HUES48 (cell line): ENCODE data around the gene MPO.

Source experiments
- H3K27ac ChIP-seq: one replicate; pipeline ENCODE4 v1.7.0; 2013; ENCODE audit warnings: low read depth, low read length, inconsistent platforms
- H3K27me3 ChIP-seq: 2 replicates; pipeline ENCODE4 v1.6.1; 2013; ENCODE audit warnings: mild to moderate bottlenecking, low read length; ENCODE audit not compliant: control insufficient read depth, insufficient read depth
- H3K36me3 ChIP-seq: 2 replicates; pipeline ENCODE4 v1.6.1; 2013; ENCODE audit warnings: low read length; ENCODE audit not compliant: control insufficient read depth, insufficient read depth
- H3K4me1 ChIP-seq: 2 replicates; pipeline ENCODE4 v1.6.1; 2013; ENCODE audit warnings: mild to moderate bottlenecking, low read length; ENCODE audit not compliant: control insufficient read depth, insufficient read depth
- H3K4me3 ChIP-seq: 2 replicates; pipeline ENCODE4 v1.5.1; 2013; ENCODE audit warnings: mild to moderate bottlenecking, low read depth, low read length
- H3K9ac ChIP-seq: 2 replicates; pipeline ENCODE4 v1.6.1; 2013; ENCODE audit warnings: mild to moderate bottlenecking, low read depth, low read length, moderate library complexity
- H3K9me3 ChIP-seq: 2 replicates; pipeline ENCODE4 v1.6.1; 2013; ENCODE audit warnings: low read length; ENCODE audit not compliant: control insufficient read depth, insufficient read depth

Gene MPO

DNA sequence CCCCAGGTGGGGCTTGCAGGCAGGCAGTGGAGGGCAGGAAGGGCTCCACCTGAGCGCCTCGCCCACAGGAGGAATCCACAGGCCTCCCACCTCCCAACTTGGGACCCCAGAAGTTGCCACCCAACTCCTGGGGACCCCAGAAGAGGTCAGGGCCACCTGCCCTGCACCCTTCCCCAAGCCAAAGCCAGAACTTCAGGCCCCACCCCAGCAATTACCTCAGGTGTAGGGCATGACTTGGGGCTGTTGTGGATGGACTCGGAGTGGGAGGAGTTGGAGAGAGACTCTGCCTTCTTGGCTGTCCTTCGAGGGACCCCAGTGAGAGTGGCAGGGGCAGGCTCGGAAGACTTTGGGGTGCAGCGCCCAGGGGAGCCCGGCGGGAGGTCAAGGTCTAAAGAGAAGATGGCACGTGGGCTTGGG is 37.3 kb upstream of the MPO start:
- no peaks in the 10 kb centered on the region for H3K9me3 ChIP-seq
- H3K27me3 ChIP-seq = peaks cover 5% of the 10 kb centered on the region
- no peaks in the 10 kb centered on the region for H3K36me3 ChIP-seq
- no peak overlapping the region for H3K9ac ChIP-seq
- H3K4me3 ChIP-seq = no peak overlapping the region
- H3K27ac ChIP-seq = no peak overlapping the region
- H3K4me1 ChIP-seq = no peaks in the 10 kb centered on the region

DNA sequence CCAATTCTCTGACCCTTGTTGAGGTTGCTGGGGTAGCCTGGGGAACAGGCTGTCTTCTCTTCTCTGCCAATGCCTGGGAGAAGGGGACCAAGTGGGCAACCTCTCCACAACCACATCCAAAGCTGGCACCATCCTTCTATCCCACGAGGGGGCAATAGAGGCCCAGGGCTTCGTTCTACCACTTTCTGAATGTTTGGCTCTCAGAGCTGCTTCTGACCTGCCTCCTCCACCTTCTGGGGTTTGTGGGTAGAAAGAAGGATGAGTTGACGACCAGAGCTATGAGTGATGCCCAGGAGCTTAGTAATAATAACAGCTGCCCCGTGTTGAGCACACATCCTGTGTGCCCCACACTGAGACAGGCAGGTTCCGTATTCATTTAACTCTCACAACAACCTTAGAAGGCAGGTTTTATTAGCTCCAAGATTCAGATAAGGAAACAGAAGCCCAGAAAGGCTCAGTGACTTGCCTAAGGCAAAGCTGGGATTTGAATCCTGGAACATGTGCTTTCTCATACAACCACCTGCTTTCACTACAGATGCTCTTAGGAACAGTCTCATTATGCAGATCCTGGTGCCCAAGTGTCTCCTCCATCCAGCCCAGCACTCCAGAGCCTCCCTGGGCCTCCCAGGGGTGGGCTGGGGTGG is 36.8 kb upstream of the MPO start:
- no peaks in the 10 kb centered on the region for H3K9me3 ChIP-seq
- no peaks in the 10 kb centered on the region for H3K4me1 ChIP-seq
- no peak overlapping the region for H3K27ac ChIP-seq
- H3K4me3 ChIP-seq = no peak overlapping the region
- H3K9ac ChIP-seq = no peak overlapping the region
- H3K36me3 ChIP-seq = no peaks in the 10 kb centered on the region
- peaks cover under 1% of the 10 kb centered on the region; the same call in 1 of the 2 replicates for H3K27me3 ChIP-seq

DNA sequence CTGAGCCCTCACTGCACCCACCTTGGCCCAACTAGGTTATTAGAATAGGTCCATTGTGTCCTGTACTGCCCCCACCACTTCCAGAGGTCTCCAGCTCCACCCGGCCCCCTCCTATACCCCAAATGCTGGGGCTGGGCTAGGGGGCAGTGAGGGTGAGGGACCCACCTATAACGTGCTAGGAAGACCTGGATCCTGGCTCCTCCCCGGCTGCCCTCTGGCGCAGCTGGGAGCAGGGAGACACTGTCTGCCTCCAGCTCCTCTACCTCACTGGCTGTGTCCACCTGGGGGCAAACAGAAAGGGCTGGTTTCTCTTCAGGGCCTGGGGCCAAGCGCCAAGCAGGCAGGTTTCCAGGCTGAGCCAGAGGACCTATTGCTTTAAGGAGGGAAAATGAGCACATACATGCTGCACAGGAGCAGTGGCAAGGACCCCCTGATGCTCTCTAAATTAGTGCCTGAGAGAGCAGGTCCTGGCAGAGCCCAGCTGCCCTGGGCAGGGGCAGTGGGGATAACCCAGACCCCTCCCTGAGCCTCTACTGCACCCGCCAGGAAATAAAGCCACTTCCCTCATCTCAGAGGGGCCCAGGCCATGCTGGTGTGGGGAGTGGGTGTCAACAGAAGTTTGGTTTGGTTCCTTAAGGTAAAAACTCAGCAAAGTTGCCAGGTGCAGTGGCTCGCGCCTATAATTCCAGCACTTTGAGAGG is 35.7 kb upstream of the MPO start:
- Histone ChIP-seq H3K27ac (no peak overlapping the region), H3K27me3 (no peaks in the 10 kb centered on the region), H3K36me3 (no peaks in the 10 kb centered on the region)

DNA sequence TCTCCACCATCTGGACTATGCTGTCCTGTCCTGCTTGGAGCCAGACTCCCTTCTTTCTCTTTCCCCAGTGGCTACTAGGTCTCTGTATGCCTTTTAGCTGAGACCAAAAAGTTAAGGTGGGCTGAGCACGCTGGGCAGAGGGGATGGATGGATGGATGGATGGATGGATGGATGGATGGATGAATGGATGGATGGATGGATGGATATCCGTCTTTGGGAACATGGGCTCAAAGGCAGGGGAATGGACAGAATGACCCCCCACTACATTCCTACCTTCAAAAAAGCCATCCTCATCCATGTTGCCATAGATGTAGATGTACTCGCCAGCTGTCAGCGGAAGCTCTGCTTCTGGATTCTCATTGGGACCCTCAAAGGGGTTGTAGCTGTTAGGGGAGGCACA is 35.0 kb upstream of the MPO start:
- Histone ChIP-seq H3K4me3 (no peak overlapping the region), H3K27me3 (no peaks in the 10 kb centered on the region), H3K9me3 (no peaks in the 10 kb centered on the region), H3K36me3 (no peaks in the 10 kb centered on the region), H3K27ac (no peak overlapping the region), H3K4me1 (no peaks in the 10 kb centered on the region), H3K9ac (no peak overlapping the region)

More for the DNA sequence above, 35.7 kb upstream of the MPO start:
- Histone ChIP-seq H3K4me3 (no peak overlapping the region), H3K4me1 (no peaks in the 10 kb centered on the region), H3K9me3 (no peaks in the 10 kb centered on the region), H3K9ac (no peak overlapping the region)

DNA sequence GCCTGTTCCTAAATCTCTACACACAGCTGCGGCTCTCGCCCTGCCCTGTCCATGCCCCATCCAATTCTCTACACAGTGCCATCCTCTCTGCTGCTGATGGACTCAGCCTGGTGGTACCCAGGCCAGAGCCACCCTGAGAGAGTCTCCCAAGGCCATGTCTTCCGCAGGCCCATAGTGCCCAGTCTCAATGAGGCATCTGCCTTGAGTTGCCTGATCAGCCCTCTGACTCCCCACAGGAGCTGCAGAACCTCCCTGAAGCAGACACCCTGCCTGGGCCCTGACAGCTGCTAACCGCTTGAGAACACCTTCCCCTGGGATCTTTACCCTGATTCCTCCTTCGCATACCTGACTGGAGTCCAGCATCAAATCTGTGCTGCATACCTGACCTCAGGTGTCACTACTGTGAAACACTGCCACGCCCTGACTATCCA is 34.6 kb upstream of the MPO start:
- no peak overlapping the region for H3K4me3 ChIP-seq
- no peaks in the 10 kb centered on the region for H3K27me3 ChIP-seq
- H3K9ac ChIP-seq = no peak overlapping the region
- no peak overlapping the region for H3K27ac ChIP-seq
- H3K9me3 ChIP-seq = no peaks in the 10 kb centered on the region
- H3K4me1 ChIP-seq = no peaks in the 10 kb centered on the region
- no peaks in the 10 kb centered on the region for H3K36me3 ChIP-seq

DNA sequence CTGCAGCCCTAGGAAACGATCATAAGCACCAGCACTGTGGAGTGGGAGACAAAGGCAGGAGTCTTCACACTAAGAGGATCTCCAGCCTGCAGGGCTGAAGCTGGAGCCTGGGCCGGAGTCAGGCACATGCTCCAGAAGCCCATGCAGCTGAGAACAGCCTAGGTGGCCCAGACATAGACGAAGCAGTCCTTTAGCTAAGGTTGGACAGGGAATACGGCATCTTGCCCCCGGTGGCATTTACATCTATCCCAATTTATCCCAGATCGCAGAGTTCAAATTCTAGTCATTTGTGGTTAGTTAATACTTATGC is 33.9 kb upstream of the MPO start:
- Histone ChIP-seq H3K4me1 (no peaks in the 10 kb centered on the region), H3K4me3 (no peak overlapping the region), H3K36me3 (no peaks in the 10 kb centered on the region), H3K9me3 (no peaks in the 10 kb centered on the region), H3K9ac (no peak overlapping the region), H3K27ac (no peak overlapping the region), H3K27me3 (no peaks in the 10 kb centered on the region)

DNA sequence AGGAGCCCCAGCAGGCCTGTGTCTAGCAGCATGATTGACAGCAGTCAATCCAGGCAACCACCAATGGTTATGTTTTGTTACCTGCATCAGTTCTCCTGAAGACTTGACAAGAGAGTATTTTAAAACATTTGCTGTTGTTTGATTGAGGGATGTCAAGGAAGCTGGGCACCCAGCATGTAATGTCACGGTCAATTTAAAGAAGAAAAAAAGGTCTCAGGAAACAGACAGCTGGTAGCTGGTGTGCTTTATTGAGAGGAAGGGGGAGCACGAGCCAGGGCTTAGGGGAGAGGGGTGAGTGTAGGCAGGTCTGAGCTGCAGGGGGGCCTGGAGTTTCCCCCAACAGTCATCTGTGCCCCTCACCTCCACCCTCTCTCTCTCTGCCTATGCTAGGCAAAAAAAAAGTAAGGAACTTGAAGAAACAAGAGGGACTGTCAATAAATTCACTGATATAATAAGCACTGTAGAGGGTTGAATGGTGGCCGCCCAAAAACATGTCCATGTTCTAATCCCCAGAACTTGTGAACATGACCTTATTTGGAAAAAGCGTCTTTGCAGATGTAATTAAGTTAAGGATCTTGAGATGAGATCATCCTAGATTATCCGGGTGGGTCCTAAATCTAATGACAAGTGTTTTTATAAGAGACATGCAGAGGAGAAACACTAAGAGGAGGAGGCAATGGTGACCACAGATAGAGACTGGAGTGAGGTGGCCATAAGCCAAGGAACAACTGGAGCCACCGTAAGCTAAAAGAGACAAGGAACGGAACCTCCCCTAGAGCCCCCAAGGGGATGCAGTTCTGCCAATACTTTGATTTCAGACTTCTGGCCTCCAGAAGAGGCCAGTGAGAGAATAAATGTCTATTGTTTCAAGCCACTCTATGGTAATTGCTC is 33.3 kb upstream of the MPO start:
- no peak overlapping the region for H3K27ac ChIP-seq
- H3K9ac ChIP-seq = no peak overlapping the region
- no peaks in the 10 kb centered on the region for H3K9me3 ChIP-seq
- no peaks in the 10 kb centered on the region for H3K36me3 ChIP-seq
- no peaks in the 10 kb centered on the region for H3K4me1 ChIP-seq
- no peaks in the 10 kb centered on the region for H3K27me3 ChIP-seq
- no peak overlapping the region for H3K4me3 ChIP-seq

DNA sequence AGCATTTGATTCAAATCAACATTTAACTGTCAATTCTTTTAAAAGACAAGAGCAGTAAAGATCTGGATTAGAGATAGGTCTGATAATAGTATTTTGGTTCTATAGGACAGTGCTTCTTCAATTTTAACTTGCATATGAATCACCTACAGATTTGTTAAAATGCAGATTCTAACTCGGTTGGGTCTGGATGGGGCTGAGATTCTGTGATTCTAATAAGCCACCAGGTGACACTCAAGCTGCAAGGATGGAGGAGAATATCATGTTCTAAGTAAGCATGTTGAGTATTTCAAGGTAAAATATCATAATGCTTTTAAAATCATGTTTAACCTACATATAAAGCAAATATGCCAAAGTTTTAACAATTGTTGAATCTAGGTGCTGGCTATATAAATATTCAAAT is 32.1 kb upstream of the MPO start:
- no peak overlapping the region for H3K4me3 ChIP-seq
- no peak overlapping the region for H3K27ac ChIP-seq
- H3K9ac ChIP-seq = no peak overlapping the region
- no peaks in the 10 kb centered on the region for H3K4me1 ChIP-seq
- no peaks in the 10 kb centered on the region for H3K9me3 ChIP-seq
- no peaks in the 10 kb centered on the region for H3K36me3 ChIP-seq
- H3K27me3 ChIP-seq = no peaks in the 10 kb centered on the region

DNA sequence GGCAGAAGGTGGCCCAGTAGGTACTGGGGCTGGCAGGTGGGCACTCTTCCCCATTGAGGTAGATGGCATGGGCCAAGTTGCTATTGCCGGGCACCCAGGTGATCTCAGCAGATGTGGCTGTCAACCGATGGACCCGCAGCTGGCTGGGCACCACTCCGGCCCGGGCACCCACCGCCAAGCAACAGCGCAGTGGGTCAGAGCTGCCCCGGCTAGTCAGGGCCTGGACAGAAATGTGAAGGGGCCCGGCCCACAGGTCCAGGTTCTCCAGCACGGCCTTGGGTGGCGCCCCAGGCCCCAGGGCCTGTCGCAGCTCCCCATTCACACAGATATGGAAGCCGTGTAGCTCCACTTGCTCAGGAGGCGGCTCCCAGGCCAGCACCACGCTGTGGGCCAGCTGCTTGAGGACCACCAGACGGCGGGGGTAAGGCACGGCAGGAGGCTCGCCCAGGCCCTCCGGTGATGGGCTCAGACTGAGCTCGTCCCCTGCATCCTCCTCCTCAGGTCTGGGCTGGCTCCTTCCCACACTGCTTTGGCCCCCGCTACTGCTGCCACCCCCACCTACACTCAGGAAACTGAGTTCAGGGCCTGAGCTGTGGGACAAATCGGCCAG is 31.4 kb upstream of the MPO start:
- H3K27ac ChIP-seq = no peak overlapping the region
- H3K4me1 ChIP-seq = no peaks in the 10 kb centered on the region
- no peaks in the 10 kb centered on the region for H3K9me3 ChIP-seq
- no peak overlapping the region for H3K9ac ChIP-seq
- no peaks in the 10 kb centered on the region for H3K36me3 ChIP-seq
- H3K27me3 ChIP-seq = no peaks in the 10 kb centered on the region
- no peak overlapping the region for H3K4me3 ChIP-seq

DNA sequence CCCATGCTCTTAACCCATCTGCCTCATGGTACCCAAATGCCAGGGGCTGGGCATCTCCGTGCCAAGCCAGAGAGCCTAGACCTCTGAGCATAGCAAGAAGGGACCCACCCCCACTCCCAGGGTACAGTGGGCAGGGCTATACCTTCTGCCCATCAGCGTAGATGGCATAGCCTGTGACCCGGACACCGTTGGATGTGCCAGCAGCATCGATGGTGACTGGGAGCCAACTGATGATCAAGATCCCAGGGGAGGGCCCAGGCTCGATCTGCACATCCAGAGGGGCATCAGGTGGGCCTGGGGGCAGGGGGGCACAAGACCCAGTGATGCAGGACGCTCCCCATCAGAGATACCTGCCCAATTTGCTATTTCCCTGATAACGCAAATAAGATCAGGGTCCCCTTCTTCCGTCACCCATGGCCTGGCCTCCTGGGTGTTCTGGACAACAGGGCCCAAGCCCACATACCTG is 30.7 kb upstream of the MPO start:
- H3K9ac ChIP-seq = no peak overlapping the region
- no peaks in the 10 kb centered on the region for H3K27me3 ChIP-seq
- H3K36me3 ChIP-seq = no peaks in the 10 kb centered on the region

More for the DNA sequence above, 30.7 kb upstream of the MPO start:
- Histone ChIP-seq H3K27ac (no peak overlapping the region), H3K9me3 (no peaks in the 10 kb centered on the region), H3K4me3 (no peak overlapping the region), H3K4me1 (no peaks in the 10 kb centered on the region)
